ENCODE data around the gene KIRREL1.

The KIRREL1 gene

GRCh38 chr1:158118713-158119402 is 125.4 kb downstream of the KIRREL1 start:
- Histone ChIP-seq H3K4me1 (ENCODE audit: insufficient read depth, low read length, severe bottlenecking) (peaks cover 4% of the 10 kb centered on the region), H3K9ac (ENCODE audit: low read length) (no peak overlapping the region), H4K20me1 (ENCODE audit: insufficient read depth, low read length) (no peaks in the 10 kb centered on the region), H3K27ac (ENCODE audit: low read depth, low read length, poor library complexity, severe bottlenecking) (no peak overlapping the region), H2AFZ (ENCODE audit: low read length) (no peak overlapping the region), H3K4me2 (ENCODE audit: low read length) (no peak overlapping the region), H3K27me3 (ENCODE audit: insufficient read depth, low read length) (0 out of 2 replicates have a peak, but pooled peaks cover 6% of the 10 kb centered on the region), H3K9me2 (ENCODE audit: low read depth, low read length) (no peaks in the 10 kb centered on the region), H3K9me3 (ENCODE audit: low read length) (no peaks in the 10 kb centered on the region), H3K79me2 (ENCODE audit: insufficient read depth, low read length) (no peaks in the 10 kb centered on the region), H3K36me3 (ENCODE audit: insufficient read depth, low read length) (no peaks in the 10 kb centered on the region), H3K4me3 (ENCODE audit: low read depth, low read length, poor library complexity, severe bottlenecking) (no peak overlapping the region), H3F3A (ENCODE audit: insufficient read depth, low read length) (no peaks in the 10 kb centered on the region)
- TF ChIP-seq CTCF (IDR thresholded peaks at IDR 0.05; ENCODE audit: low read length): no peak
- no peak for TF ChIP-seq EZH2 (IDR thresholded peaks at IDR 0.05; ENCODE audit: borderline replicate concordance, low read length)

GRCh38 chr1:158119976-158120653 is 126.7 kb downstream of the KIRREL1 start:
- TF ChIP-seq EZH2 (IDR thresholded peaks at IDR 0.05; ENCODE audit: borderline replicate concordance, low read length): no peak
- no peak for TF ChIP-seq CTCF (IDR thresholded peaks at IDR 0.05; ENCODE audit: low read length)
- peaks cover 14% of the 10 kb centered on the region; the same call in 1 of the 2 replicates for H3K27me3 ChIP-seq (ENCODE audit: insufficient read depth, low read length)
- H3F3A ChIP-seq (ENCODE audit: insufficient read depth, low read length): no peaks in the 10 kb centered on the region
- no peaks in the 10 kb centered on the region for H4K20me1 ChIP-seq (ENCODE audit: insufficient read depth, low read length)
- no peak overlapping the region for H2AFZ ChIP-seq (ENCODE audit: low read length)
- no peaks in the 10 kb centered on the region for H3K9me3 ChIP-seq (ENCODE audit: low read length)
- no peaks in the 10 kb centered on the region for H3K4me1 ChIP-seq (ENCODE audit: insufficient read depth, low read length, severe bottlenecking)
- no peak overlapping the region for H3K4me2 ChIP-seq (ENCODE audit: low read length)
- no peak overlapping the region for H3K9ac ChIP-seq (ENCODE audit: low read length)
- H3K79me2 ChIP-seq (ENCODE audit: insufficient read depth, low read length): no peaks in the 10 kb centered on the region
- no peaks in the 10 kb centered on the region for H3K36me3 ChIP-seq (ENCODE audit: insufficient read depth, low read length)
- no peak overlapping the region for H3K4me3 ChIP-seq (ENCODE audit: low read depth, low read length, poor library complexity, severe bottlenecking)
- no peak overlapping the region for H3K27ac ChIP-seq (ENCODE audit: low read depth, low read length, poor library complexity, severe bottlenecking)
- no peaks in the 10 kb centered on the region for H3K9me2 ChIP-seq (ENCODE audit: low read depth, low read length)

GRCh38 chr1:158121604-158122254 is 128.3 kb downstream of the KIRREL1 start:
- Histone ChIP-seq H2AFZ (ENCODE audit: low read length) (no peak overlapping the region), H3K9me3 (ENCODE audit: low read length) (no peaks in the 10 kb centered on the region), H3K4me3 (ENCODE audit: low read depth, low read length, poor library complexity, severe bottlenecking) (no peak overlapping the region), H3K27me3 (ENCODE audit: insufficient read depth, low read length) (peaks cover 8% of the 10 kb centered on the region), H3K9ac (ENCODE audit: low read length) (no peak overlapping the region), H3F3A (ENCODE audit: insufficient read depth, low read length) (no peaks in the 10 kb centered on the region), H3K36me3 (ENCODE audit: insufficient read depth, low read length) (no peaks in the 10 kb centered on the region), H3K4me1 (ENCODE audit: insufficient read depth, low read length, severe bottlenecking) (no peaks in the 10 kb centered on the region), H3K9me2 (ENCODE audit: low read depth, low read length) (no peaks in the 10 kb centered on the region), H3K79me2 (ENCODE audit: insufficient read depth, low read length) (no peaks in the 10 kb centered on the region), H3K27ac (ENCODE audit: low read depth, low read length, poor library complexity, severe bottlenecking) (no peak overlapping the region), H4K20me1 (ENCODE audit: insufficient read depth, low read length) (no peaks in the 10 kb centered on the region), H3K4me2 (ENCODE audit: low read length) (no peak overlapping the region)
- TF ChIP-seq CTCF (IDR thresholded peaks at IDR 0.05; ENCODE audit: low read length): peak; percentile 90
- no peak for TF ChIP-seq EZH2 (IDR thresholded peaks at IDR 0.05; ENCODE audit: borderline replicate concordance, low read length)
